Breast epithelium (tissue), 3 donors: ENCODE results near the gene FASTKD3.

Source experiments
- POLR2A ChIP-seq: fragments of 450-650 bp; IDR thresholded peaks from one replicate; pipeline ENCODE4 v1.6.1; 2016; ENCODE audit warnings: antibody characterized with exemption, mild to moderate bottlenecking, moderate library complexity
- POLR2AphosphoS5 ChIP-seq, 3 donors: sonication (generic); formaldehyde crosslinking; IDR thresholded peaks; one replicate each; pipeline ENCODE4 v1.6.1; 2017; ENCODE audit warnings: antibody characterized with exemption in 3 of 3
- TF ChIP-seq, protein P1 (sequence below), 3 donors: fragments of 450-650 bp; IDR thresholded peaks; one replicate each; pipeline ENCODE4 v1.5.1; 2016 to 2017; ENCODE audit warnings: antibody characterized with exemption in 3 of 3, mild to moderate bottlenecking in 3 of 3, moderate library complexity in 3 of 3

DNA sequence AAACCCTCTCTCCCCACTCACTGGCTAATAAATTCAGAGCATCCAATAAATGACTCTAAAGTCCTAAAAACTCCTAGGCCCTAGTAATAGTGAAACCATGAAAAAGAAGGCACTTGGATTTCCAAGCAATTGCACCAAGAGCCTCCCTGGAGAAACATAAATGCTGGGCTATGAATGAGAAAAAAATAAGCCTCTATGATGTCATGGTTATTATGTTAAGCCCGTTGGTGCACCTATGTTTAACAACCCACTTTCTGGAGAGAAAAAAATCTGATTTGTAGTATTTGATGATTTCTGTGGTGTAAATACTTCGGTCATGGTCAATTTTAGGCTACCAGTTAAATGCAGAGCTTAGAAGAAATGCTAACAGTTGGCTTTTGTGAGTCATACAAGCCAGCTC lies 26.3 kb downstream of the FASTKD3 start:
- TF ChIP-seq, protein P1, sequence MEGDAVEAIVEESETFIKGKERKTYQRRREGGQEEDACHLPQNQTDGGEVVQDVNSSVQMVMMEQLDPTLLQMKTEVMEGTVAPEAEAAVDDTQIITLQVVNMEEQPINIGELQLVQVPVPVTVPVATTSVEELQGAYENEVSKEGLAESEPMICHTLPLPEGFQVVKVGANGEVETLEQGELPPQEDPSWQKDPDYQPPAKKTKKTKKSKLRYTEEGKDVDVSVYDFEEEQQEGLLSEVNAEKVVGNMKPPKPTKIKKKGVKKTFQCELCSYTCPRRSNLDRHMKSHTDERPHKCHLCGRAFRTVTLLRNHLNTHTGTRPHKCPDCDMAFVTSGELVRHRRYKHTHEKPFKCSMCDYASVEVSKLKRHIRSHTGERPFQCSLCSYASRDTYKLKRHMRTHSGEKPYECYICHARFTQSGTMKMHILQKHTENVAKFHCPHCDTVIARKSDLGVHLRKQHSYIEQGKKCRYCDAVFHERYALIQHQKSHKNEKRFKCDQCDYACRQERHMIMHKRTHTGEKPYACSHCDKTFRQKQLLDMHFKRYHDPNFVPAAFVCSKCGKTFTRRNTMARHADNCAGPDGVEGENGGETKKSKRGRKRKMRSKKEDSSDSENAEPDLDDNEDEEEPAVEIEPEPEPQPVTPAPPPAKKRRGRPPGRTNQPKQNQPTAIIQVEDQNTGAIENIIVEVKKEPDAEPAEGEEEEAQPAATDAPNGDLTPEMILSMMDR (IDR thresholded peaks at IDR 0.05): no peak
- no peak for TF ChIP-seq POLR2A
- TF ChIP-seq POLR2AphosphoS5 (IDR thresholded peaks at IDR 0.05): no peak
